Transverse colon (tissue), 4 donors: Measurements from ENCODE around the gene SYDE1. TPM values are rescaled to one million over a fixed set of nuclear protein-coding genes. Genes with fewer than 3 reads are reported as not detected.

Experiments used
- DNase-seq: peaks from one replicate; pipeline ENCODE4 v3.0.0-alpha.2; 2019
- H3K27ac ChIP-seq, 4 donors: fragments of 200-600 bp; sonication (generic); 2 replicates each; pipeline ENCODE4 v1.5.1; 2016 to 2018; ENCODE audit warnings: inconsistent platforms in 4 of 4
- H3K27me3 ChIP-seq: fragments of 200-600 bp; sonication (generic); 2 replicates; pipeline ENCODE4 v1.5.1; 2017; ENCODE audit warnings: inconsistent platforms
- H3K36me3 ChIP-seq, 4 donors: fragments of 200-600 bp; sonication (generic); 2 replicates each; pipeline ENCODE4 v1.5.1; 2017 to 2019; ENCODE audit warnings: inconsistent platforms in 4 of 4
- H3K4me1 ChIP-seq, 4 donors: fragments of 200-600 bp; sonication (generic); 2 replicates each; pipeline ENCODE4 v1.5.1; 2017 to 2020; ENCODE audit warnings: inconsistent platforms in 4 of 4
- H3K4me3 ChIP-seq, 4 donors: fragments of 200-600 bp; sonication (generic); 1 replicate in 1 of 4; 2 replicates in 3 of 4; pipeline versions ENCODE4 v1.5.1 to v1.6.1; 2017 to 2019; ENCODE audit warnings: inconsistent platforms in 4 of 4
- H3K9me3 ChIP-seq, 2 donors: fragments of 200-600 bp; sonication (generic); 2 replicates each; pipeline ENCODE4 v1.5.1; 2017 to 2019; ENCODE audit warnings: inconsistent platforms in 2 of 2
- CTCF ChIP-seq, 5 experiments: fragments of 200-600 bp in 3 of 5; fragments of 450-650 bp in 2 of 5; sonication (generic) in 3 of 5; IDR thresholded peaks; 1 replicate in 2 of 5; 2 replicates in 3 of 5; pipeline ENCODE4 v1.5.1; 2016 to 2017; ENCODE audit warnings: antibody characterized with exemption in 5 of 5, inconsistent platforms in 3 of 5, mild to moderate bottlenecking in 2 of 5, moderate library complexity in 1 of 5
- EP300 ChIP-seq: sonication (generic); formaldehyde crosslinking; IDR thresholded peaks from one replicate; pipeline ENCODE4 v1.6.1; 2017; ENCODE audit warnings: antibody characterized with exemption, low read depth
- POLR2A ChIP-seq: fragments of 450-650 bp; IDR thresholded peaks from one replicate; pipeline ENCODE4 v1.6.1; 2016; ENCODE audit warnings: antibody characterized with exemption, mild to moderate bottlenecking, moderate library complexity
- POLR2AphosphoS5 ChIP-seq, 3 donors: sonication (generic); formaldehyde crosslinking; IDR thresholded peaks; one replicate each; pipeline ENCODE4 v1.6.1; 2016; ENCODE audit warnings: antibody characterized with exemption in 3 of 3
- WGBS, 2 donors: methylation state at CpG; one replicate each; pipeline ENCODE4 v1.1.5; 2018; ENCODE audit warnings: low coverage in 1 of 2; 5-methylcytosine and 5-hydroxymethylcytosine counted together
- in situ Hi-C, 4 donors: fragments of 200-750 bp; cut with MboI; loops; one replicate each; pipeline versions ENCODE4 v1.15.0 to v1.15.1; 2017; ENCODE audit warnings: low sequenced_read_pairs in 3 of 4, low pct_ligation_motif_present in 1 of 4, low pct_unique_long_range_greater_than_20kb in 1 of 4
- intact Hi-C: fragments of 100-400 bp; cut with DNase I; formaldehyde crosslinking; loops from one replicate; pipeline ENCODE4 v1.15.1; 2023; ENCODE audit warnings: low total_unique reads
- total RNA-seq, 4 donors: library from RNA; depleted of rRNA; stranded (reverse); fragments of >200 nt; gene quantifications; one replicate each; pipeline ENCODE4 v1.1.0, GENCODE V29; 2016

SYDE1 gene
- total RNA-seq, 4 donors from 2014 or later, result 6.7 to 20.9 (median 12.3) TPM

- Histone ChIP-seq H3K36me3 (no peaks in the 10 kb centered on the region), H3K4me3 (no peak overlapping the region), H3K9me3 (no peaks in the 10 kb centered on the region), H3K27me3 (no peaks in the 10 kb centered on the region), H3K4me1 (no peaks in the 10 kb centered on the region), H3K27ac (no peak overlapping the region)
- intact Hi-C loops (no loop called here), in situ Hi-C loops (loop anchor here in 3 of 4 donors (5.0 kb wide), 1 partner anchor 52 kb away; no protein-coding TSS in a partner anchor)
- peak; percentile 38 for DNase-seq
- 97 to 100% methylated on average over 3 of the region's 3 CpGs for whole genome bisulfite sequencing, 2 donors
- TF ChIP-seq POLR2A, result no peak
- TF ChIP-seq EP300, result no peak
- TF ChIP-seq CTCF (IDR thresholded peaks at IDR 0.05), result peak in 4 of 5 experiments; percentile 23 to 41 (median 35)
- TF ChIP-seq POLR2AphosphoS5 (IDR thresholded peaks at IDR 0.05), result no peak
These were observed 46.9 kb downstream of the SYDE1 start for GRCh38 chr19:15154002-15154612.

DNA sequence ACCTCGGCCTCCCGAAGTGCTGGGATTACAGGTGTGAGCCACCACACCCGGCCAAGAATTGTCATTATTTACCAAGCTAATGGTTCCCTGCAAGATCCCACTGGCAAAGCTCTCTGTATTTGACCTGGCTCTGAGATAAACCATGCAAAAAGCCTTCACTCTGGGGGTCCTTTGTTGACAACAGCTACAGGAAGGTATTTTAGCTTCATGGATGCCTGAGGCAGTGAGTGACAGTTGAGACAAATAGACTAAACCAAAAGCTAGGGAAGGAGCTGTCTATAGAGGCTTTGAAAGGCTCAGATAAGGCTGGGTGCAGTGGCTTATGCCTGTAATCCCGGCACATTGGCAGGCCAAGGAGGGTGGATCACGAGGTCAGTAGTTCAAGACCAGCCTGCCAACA lies 48.1 kb downstream of the SYDE1 start:
- DNase-seq, result no peak
- no peak for TF ChIP-seq POLR2AphosphoS5 (IDR thresholded peaks at IDR 0.05)
- Histone ChIP-seq H3K27me3 (no peaks in the 10 kb centered on the region), H3K27ac (no peak overlapping the region), H3K4me3 (no peak overlapping the region), H3K36me3 (no peaks in the 10 kb centered on the region), H3K9me3 (no peaks in the 10 kb centered on the region), H3K4me1 (no peaks in the 10 kb centered on the region)
- intact Hi-C loops (loop anchor here (5.0 kb wide), 1 partner anchor 1872 kb away; the partner anchor contains the start of gene CPAMD8), in situ Hi-C loops (no loop called here)
- WGBS, 2 donors, result 91 to 92% methylated on average over 2 to 5 of the region's 5 CpGs

DNA sequence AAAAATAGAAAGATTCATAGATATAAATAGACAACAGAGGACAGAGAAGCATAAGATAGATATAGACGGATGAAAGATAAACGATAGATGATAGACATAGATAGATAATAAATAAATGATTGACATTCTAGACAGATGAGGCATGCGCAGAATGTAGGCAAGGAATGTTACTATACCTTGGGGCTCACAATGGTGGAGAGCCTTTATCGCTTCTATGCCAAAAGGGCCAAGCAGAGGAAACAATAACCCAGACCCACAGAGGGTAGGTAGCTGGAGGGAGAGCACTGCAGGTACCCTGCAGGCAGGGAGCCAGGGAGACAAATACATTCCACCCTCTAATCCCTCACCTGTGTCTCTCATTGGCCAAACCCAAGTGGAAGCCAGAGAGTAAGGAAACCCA lies 49.2 kb downstream of the SYDE1 start:
- Histone ChIP-seq H3K4me3 (no peak overlapping the region), H3K4me1 (no peaks in the 10 kb centered on the region), H3K27ac (no peak overlapping the region), H3K36me3 (no peaks in the 10 kb centered on the region), H3K9me3 (no peaks in the 10 kb centered on the region), H3K27me3 (no peaks in the 10 kb centered on the region)
- intact Hi-C loops, result loop anchor here (5.0 kb wide), 1 partner anchor 1871 kb away; the partner anchor contains the start of gene CPAMD8
- TF ChIP-seq EP300 (no peak), CTCF (IDR thresholded peaks at IDR 0.05) (no peak), POLR2AphosphoS5 (IDR thresholded peaks at IDR 0.05) (no peak), POLR2A (no peak)
- no peak for DNase-seq
- 96 to 100% methylated on average over 2 to 4 of the region's 4 CpGs for WGBS, 2 donors
- in situ Hi-C loops, result no loop called here

GRCh38 chr19:15159251-15159650 lies 52.0 kb downstream of the SYDE1 start:
- Histone ChIP-seq H3K4me1 (no peaks in the 10 kb centered on the region), H3K4me3 (no peak overlapping the region), H3K27me3 (no peaks in the 10 kb centered on the region), H3K9me3 (no peaks in the 10 kb centered on the region), H3K27ac (no peak overlapping the region), H3K36me3 (no peaks in the 10 kb centered on the region)
- DNase-seq, result no peak
- WGBS, 2 donors, result 62 to 67% methylated on average over 3 of the region's 3 CpGs
- in situ Hi-C loops, result no loop called here
- intact Hi-C loops, result loop anchor here (5.0 kb wide), 1 partner anchor 1868 kb away; the partner anchor contains the start of gene CPAMD8
- no peak for TF ChIP-seq POLR2A
- no peak for TF ChIP-seq EP300

DNA sequence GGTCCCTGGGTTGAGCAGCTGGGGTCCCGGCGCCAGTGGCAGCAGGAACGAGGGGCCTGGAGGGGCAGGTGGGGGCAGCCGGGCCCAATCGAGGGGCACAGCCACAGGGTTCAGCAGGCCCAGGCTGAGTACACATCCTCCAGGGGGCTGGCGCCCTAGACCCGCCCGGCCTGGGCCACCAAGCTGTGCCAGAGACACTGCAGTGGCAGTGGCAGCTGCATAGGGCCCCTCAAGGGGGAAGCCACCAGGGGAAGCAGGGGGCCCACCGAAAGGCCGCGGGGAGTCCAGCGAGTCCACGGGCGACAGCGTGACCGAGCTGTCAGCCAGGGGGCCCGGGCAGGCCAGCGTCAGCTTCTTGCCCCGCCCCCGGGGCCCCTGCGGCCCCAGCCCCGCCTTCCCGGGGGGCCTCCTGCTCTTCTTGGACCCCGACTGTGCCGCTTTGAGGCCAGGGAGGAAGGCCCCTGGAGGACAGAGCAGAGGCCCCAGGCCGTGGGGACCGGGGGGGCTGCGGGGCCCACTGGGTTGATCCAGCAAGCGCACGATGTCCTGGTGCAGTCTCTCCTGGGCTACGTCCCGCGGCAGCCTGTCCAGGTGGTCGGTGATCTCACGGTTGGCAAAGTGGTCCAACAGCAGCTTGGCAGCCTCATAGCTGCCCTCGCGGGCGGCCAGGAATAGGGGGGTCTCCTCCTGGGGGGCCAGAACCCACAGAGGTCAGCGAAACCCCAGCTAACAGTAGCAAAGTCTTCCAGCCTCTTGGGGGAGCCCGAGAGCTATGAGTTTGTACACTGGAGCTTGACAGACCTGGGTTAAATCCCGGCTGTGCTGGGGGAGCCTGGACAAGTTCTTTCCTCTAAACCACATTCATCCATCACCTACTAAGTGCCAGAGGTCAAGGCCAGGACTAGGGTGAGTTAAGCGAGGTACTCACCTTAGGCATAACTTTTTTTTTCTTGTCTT lies 54.1 kb downstream of the SYDE1 start:
- no peak overlapping the region for H3K27ac ChIP-seq
- H3K4me1 ChIP-seq, result no peaks in the 10 kb centered on the region
- no peaks in the 10 kb centered on the region for H3K36me3 ChIP-seq
- peaks cover 9 to 14% of the 10 kb centered on the region in 2 donors for H3K9me3 ChIP-seq
- peak in 2 of 5 experiments; percentile 15 to 16 for TF ChIP-seq CTCF (IDR thresholded peaks at IDR 0.05)
- no peak for TF ChIP-seq POLR2A
- TF ChIP-seq POLR2AphosphoS5 (IDR thresholded peaks at IDR 0.05), result no peak
- TF ChIP-seq EP300, result no peak
- in situ Hi-C loops, result no loop called here
- no peak overlapping the region for H3K4me3 ChIP-seq
- intact Hi-C loops, result no loop called here
- H3K27me3 ChIP-seq, result no peaks in the 10 kb centered on the region
- no peak for DNase-seq
- 76% methylated on average over 11 of the region's 42 CpGs; no CpG with 5 or more reads in 1 of the 2 donors for WGBS, 2 donors
